SK-N-SH treated with all-trans-retinoic acid at 6 μM for 48 hours (cell line): ENCODE measurements around the gene PEAR1.

ENCODE experiments used
- ARNTL ChIP-seq: fragments of 450-650 bp; formaldehyde crosslinking; IDR thresholded peaks from 2 replicates; pipeline ENCODE4 v1.5.0; 2020; ENCODE audit warnings: low read depth, mild to moderate bottlenecking, moderate library complexity, borderline replicate concordance
- BACH2 ChIP-seq: fragments of 250-450 bp; sonication (Bioruptor Pico); IDR thresholded peaks from 2 replicates; pipeline ENCODE4 v1.9.0; 2021; ENCODE audit warnings: mild to moderate bottlenecking, borderline replicate concordance
- CSDC2 ChIP-seq: fragments of 250-450 bp; sonication (Bioruptor Pico); IDR thresholded peaks from 2 replicates; pipeline ENCODE4 v1.5.0; 2020; ENCODE audit warnings: mild to moderate bottlenecking, moderate library complexity
- ISL1 ChIP-seq: fragments of 250-450 bp; sonication (Bioruptor Pico); IDR thresholded peaks from 2 replicates; pipeline ENCODE4 v2.1.2; 2022; ENCODE audit warnings: mild to moderate bottlenecking, moderate library complexity
- OSR1 ChIP-seq: fragments of 250-450 bp; sonication (Bioruptor Pico); IDR thresholded peaks from 2 replicates; pipeline ENCODE4 v1.8.0; 2022; ENCODE audit warnings: moderate library complexity, mild to moderate bottlenecking, inconsistent platforms
- RARB ChIP-seq: fragments of 250-450 bp; sonication (Bioruptor Pico); IDR thresholded peaks from 2 replicates; pipeline ENCODE4 v1.8.0; 2021; ENCODE audit warnings: mild to moderate bottlenecking, moderate library complexity
- TOX ChIP-seq: fragments of 250-450 bp; sonication (Bioruptor Pico); IDR thresholded peaks from 2 replicates; pipeline ENCODE4 v1.8.0; 2021; ENCODE audit warnings: mild to moderate bottlenecking, moderate library complexity, borderline replicate concordance
- ZFP3 ChIP-seq: fragments of 250-450 bp; sonication (Bioruptor Pico); IDR thresholded peaks from 2 replicates; pipeline ENCODE4 v1.5.0; 2020; ENCODE audit warnings: mild to moderate bottlenecking, moderate library complexity
- ZFP30 ChIP-seq: fragments of 450-650 bp; formaldehyde crosslinking; IDR thresholded peaks from 2 replicates; pipeline ENCODE4 v1.5.0; 2022; ENCODE audit warnings: mild to moderate bottlenecking, moderate library complexity
- ZNF565 ChIP-seq: fragments of 450-650 bp; formaldehyde crosslinking; conservative IDR thresholded peaks from 2 replicates; pipeline ENCODE4 v1.5.0; 2020; ENCODE audit warnings: low read depth, mild to moderate bottlenecking, moderate library complexity
- TF ChIP-seq, protein P1 (sequence below): fragments of 250-450 bp; sonication (Bioruptor Pico); IDR thresholded peaks from 2 replicates; pipeline ENCODE4 v1.5.1; 2021; ENCODE audit warnings: mild to moderate bottlenecking, moderate library complexity
- TF ChIP-seq, protein P2 (sequence below): fragments of 250-450 bp; sonication (Bioruptor Pico); IDR thresholded peaks from 2 replicates; pipeline ENCODE4 v1.8.0; 2020; ENCODE audit warnings: mild to moderate bottlenecking, moderate library complexity, borderline replicate concordance
- TF ChIP-seq, protein P3 (sequence below): fragments of 250-450 bp; sonication (Bioruptor Pico); IDR thresholded peaks from 2 replicates; pipeline ENCODE4 v1.8.0; 2021; ENCODE audit warnings: low read depth, mild to moderate bottlenecking, moderate library complexity, borderline replicate concordance
- TF ChIP-seq, protein P4 (sequence below): fragments of 250-450 bp; sonication (Bioruptor Pico); IDR thresholded peaks from 2 replicates; pipeline ENCODE4 v1.5.1; 2020; ENCODE audit warnings: low read depth, mild to moderate bottlenecking, moderate library complexity

GRCh38 chr1:156924478-156925153 is 31.1 kb downstream of the PEAR1 start:
- TF ChIP-seq, protein P1, sequence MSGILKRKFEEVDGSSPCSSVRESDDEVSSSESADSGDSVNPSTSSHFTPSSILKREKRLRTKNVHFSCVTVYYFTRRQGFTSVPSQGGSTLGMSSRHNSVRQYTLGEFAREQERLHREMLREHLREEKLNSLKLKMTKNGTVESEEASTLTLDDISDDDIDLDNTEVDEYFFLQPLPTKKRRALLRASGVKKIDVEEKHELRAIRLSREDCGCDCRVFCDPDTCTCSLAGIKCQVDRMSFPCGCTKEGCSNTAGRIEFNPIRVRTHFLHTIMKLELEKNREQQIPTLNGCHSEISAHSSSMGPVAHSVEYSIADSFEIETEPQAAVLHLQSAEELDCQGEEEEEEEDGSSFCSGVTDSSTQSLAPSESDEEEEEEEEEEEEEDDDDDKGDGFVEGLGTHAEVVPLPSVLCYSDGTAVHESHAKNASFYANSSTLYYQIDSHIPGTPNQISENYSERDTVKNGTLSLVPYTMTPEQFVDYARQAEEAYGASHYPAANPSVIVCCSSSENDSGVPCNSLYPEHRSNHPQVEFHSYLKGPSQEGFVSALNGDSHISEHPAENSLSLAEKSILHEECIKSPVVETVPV (CRISPR knock-in tag), result no peak
- TF ChIP-seq BACH2 (no peak), TOX (CRISPR knock-in tag) (no peak), ZFP30 (CRISPR knock-in tag) (no peak), ISL1 (CRISPR knock-in tag) (no peak), ARNTL (no peak), RARB (no peak), CSDC2 (no peak), OSR1 (CRISPR knock-in tag) (no peak), ZNF565 (CRISPR knock-in tag) (no peak), ZFP3 (no peak)
- TF ChIP-seq, protein P2, sequence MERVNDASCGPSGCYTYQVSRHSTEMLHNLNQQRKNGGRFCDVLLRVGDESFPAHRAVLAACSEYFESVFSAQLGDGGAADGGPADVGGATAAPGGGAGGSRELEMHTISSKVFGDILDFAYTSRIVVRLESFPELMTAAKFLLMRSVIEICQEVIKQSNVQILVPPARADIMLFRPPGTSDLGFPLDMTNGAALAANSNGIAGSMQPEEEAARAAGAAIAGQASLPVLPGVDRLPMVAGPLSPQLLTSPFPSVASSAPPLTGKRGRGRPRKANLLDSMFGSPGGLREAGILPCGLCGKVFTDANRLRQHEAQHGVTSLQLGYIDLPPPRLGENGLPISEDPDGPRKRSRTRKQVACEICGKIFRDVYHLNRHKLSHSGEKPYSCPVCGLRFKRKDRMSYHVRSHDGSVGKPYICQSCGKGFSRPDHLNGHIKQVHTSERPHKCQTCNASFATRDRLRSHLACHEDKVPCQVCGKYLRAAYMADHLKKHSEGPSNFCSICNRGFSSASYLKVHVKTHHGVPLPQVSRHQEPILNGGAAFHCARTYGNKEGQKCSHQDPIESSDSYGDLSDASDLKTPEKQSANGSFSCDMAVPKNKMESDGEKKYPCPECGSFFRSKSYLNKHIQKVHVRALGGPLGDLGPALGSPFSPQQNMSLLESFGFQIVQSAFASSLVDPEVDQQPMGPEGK (CRISPR knock-in tag), result no peak
- TF ChIP-seq, protein P3, sequence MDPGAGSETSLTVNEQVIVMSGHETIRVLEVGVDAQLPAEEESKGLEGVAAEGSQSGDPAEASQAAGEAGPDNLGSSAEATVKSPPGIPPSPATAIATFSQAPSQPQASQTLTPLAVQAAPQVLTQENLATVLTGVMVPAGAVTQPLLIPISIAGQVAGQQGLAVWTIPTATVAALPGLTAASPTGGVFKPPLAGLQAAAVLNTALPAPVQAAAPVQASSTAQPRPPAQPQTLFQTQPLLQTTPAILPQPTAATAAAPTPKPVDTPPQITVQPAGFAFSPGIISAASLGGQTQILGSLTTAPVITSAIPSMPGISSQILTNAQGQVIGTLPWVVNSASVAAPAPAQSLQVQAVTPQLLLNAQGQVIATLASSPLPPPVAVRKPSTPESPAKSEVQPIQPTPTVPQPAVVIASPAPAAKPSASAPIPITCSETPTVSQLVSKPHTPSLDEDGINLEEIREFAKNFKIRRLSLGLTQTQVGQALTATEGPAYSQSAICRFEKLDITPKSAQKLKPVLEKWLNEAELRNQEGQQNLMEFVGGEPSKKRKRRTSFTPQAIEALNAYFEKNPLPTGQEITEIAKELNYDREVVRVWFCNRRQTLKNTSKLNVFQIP (CRISPR knock-in tag), result no peak
- TF ChIP-seq, protein P4, sequence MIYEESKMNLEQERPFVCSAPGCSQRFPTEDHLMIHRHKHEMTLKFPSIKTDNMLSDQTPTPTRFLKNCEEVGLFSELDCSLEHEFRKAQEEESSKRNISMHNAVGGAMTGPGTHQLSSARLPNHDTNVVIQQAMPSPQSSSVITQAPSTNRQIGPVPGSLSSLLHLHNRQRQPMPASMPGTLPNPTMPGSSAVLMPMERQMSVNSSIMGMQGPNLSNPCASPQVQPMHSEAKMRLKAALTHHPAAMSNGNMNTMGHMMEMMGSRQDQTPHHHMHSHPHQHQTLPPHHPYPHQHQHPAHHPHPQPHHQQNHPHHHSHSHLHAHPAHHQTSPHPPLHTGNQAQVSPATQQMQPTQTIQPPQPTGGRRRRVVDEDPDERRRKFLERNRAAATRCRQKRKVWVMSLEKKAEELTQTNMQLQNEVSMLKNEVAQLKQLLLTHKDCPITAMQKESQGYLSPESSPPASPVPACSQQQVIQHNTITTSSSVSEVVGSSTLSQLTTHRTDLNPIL (CRISPR knock-in tag), result no peak
